Measurements from ENCODE around the gene DIS3L2. TPM values are rescaled to one million over a fixed set of nuclear protein-coding genes. Genes with fewer than 3 reads are reported as not detected.

DIS3L2 gene
- total RNA-seq, 6 donors from 2014 or later = 31.2 to 98.5 (median 50.3) TPM

DNA sequence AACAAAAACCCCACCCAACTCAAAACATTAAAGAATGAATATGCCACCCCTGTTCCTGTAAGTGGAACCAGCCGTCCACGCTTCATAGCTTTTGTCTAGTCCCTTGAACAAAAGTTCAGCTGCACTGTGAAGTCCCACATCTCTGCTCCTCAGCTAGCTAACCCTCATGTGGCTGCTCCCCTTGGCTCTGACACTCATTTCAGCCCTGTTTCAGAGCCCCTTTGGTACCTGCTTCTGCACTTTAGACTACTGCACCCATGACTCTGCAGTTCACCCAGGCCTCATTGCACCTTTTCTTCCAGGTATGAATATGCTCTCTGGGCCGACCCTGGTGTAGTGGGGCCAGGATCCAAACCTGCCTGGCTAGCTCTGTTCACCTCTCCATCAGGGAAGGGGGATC lies 155.3 kb downstream of the DIS3L2 start:
- TF ChIP-seq CTCF (IDR thresholded peaks at IDR 0.05) (no peak), POLR2AphosphoS5 (IDR thresholded peaks at IDR 0.05) (no peak), POLR2A (IDR thresholded peaks at IDR 0.05) (no peak), EP300 (IDR thresholded peaks at IDR 0.05) (no peak)
- Histone ChIP-seq H3K27me3 (no peaks in the 10 kb centered on the region), H3K4me1 (no peaks in the 10 kb centered on the region), H3K9me3 (no peaks in the 10 kb centered on the region), H3K36me3 (no peaks in the 10 kb centered on the region), H3K27ac (no peak overlapping the region), H3K4me3 (no peak overlapping the region)
- 62 to 97% methylated on average over 3 of the region's 3 CpGs for WGBS, 2 donors
- no peak for DNase-seq
- ATAC-seq (ENCODE audit: low FRiP score in 2 of 2) = no peak

DNA sequence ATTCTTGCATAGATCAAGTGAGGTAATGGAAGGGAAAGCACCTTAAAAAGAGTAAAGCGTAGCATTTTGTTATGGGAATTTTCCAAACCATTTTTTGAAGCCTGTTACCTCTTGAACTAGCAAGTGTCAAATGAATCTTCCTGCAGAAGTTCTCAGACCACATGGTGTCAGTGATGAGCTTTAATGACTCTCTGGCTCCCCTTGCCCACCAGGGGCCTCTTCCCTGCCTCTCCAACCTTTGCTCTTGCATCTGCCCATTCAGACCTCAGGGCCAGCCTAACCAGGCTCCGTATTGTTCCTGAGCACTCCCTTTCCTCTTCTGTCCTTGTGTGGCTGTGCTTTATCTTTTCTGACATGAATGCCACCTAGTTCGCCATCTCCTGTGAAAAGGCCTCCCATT lies 155.9 kb downstream of the DIS3L2 start:
- ATAC-seq (ENCODE audit: low FRiP score in 2 of 2) (no peak), DNase-seq (no peak)
- TF ChIP-seq POLR2A (IDR thresholded peaks at IDR 0.05) = no peak
- no peak for TF ChIP-seq EP300 (IDR thresholded peaks at IDR 0.05)
- TF ChIP-seq POLR2AphosphoS5 (IDR thresholded peaks at IDR 0.05) = no peak
- no peak for TF ChIP-seq CTCF (IDR thresholded peaks at IDR 0.05)
- no peaks in the 10 kb centered on the region for H3K4me1 ChIP-seq
- H3K4me3 ChIP-seq = no peak overlapping the region
- H3K27me3 ChIP-seq = no peaks in the 10 kb centered on the region
- H3K27ac ChIP-seq = no peak overlapping the region
- 91 to 94% methylated on average over 3 of the region's 3 CpGs for whole genome bisulfite sequencing, 2 donors
- no peaks in the 10 kb centered on the region for H3K9me3 ChIP-seq
- H3K36me3 ChIP-seq = no peaks in the 10 kb centered on the region

- Histone ChIP-seq H3K9me3 (no peaks in the 10 kb centered on the region), H3K4me1 (no peaks in the 10 kb centered on the region), H3K27me3 (no peaks in the 10 kb centered on the region), H3K27ac (no peak overlapping the region), H3K36me3 (no peaks in the 10 kb centered on the region), H3K4me3 (no peak overlapping the region)
- DNase-seq (no peak), ATAC-seq (ENCODE audit: low FRiP score in 2 of 2) (no peak)
- TF ChIP-seq POLR2AphosphoS5 (IDR thresholded peaks at IDR 0.05) (no peak), POLR2A (IDR thresholded peaks at IDR 0.05) (no peak)
These were observed 159.4 kb downstream of the DIS3L2 start for GRCh38 chr2:232120911-232121310.

GRCh38 chr2:232124309-232124708 lies 162.8 kb downstream of the DIS3L2 start:
- Histone ChIP-seq H3K9me3 (no peaks in the 10 kb centered on the region), H3K27me3 (no peaks in the 10 kb centered on the region), H3K4me1 (no peaks in the 10 kb centered on the region), H3K27ac (no peak overlapping the region), H3K36me3 (peaks cover 0 to 3% (median 0%) of the 10 kb centered on the region in 4 donors), H3K4me3 (no peak overlapping the region)
- no peak for DNase-seq
- TF ChIP-seq POLR2AphosphoS5 (IDR thresholded peaks at IDR 0.05) (no peak), EP300 (IDR thresholded peaks at IDR 0.05) (no peak), CTCF (IDR thresholded peaks at IDR 0.05) (no peak), POLR2A (IDR thresholded peaks at IDR 0.05) (no peak)
- 90 to 95% methylated on average over 1 of the region's 1 CpG for WGBS, 2 donors
- ATAC-seq (ENCODE audit: low FRiP score in 2 of 2) = no peak

DNA sequence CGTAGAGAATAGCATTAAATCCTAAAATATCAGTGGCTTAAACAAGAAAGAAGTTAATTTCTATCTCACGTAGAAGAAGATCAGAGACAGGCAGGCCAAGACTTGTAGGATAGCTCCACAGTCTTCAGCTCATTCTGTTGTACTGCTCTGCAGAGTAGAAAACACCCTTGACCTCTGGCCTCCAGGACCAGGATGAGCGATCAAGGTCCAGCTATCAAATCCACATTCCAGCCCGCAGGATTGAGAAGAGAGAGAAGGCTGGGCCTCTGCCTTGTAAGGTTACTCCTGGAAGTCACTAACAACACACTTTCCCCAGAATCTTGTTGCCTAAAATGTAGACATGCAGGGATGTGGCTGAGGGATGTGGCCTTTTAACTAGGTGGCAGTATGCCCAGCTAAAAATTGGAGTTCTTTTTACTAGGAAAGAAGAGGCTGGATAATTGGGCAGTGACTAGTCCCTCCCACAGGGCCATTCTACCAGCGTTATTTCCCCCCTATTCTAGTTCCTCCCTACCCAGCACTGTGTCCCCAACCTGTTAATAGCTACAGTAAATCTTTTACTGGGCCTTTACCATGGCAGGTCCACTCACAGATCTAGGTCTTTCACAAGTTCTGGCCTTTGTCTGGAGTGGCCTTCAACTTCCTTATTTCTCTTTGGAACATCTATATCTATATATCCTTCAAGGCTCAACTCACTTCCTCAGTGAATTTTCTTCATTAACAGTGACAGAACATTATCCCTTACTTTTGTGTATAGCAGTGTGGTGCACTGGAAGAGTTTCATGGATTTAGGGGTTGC lies 165.0 kb downstream of the DIS3L2 start:
- WGBS, 2 donors = 84 to 85% methylated on average over 4 to 5 of the region's 5 CpGs
- Histone ChIP-seq H3K27ac (no peak overlapping the region), H3K4me3 (no peak overlapping the region), H3K4me1 (no peaks in the 10 kb centered on the region), H3K9me3 (no peaks in the 10 kb centered on the region), H3K36me3 (peaks cover 0 to 14% (median 4%) of the 10 kb centered on the region in 4 donors), H3K27me3 (no peaks in the 10 kb centered on the region)
- no peak for TF ChIP-seq POLR2AphosphoS5 (IDR thresholded peaks at IDR 0.05)
- no peak for TF ChIP-seq EP300 (IDR thresholded peaks at IDR 0.05)
- TF ChIP-seq POLR2A (IDR thresholded peaks at IDR 0.05) = no peak
- no peak for TF ChIP-seq CTCF (IDR thresholded peaks at IDR 0.05)
- ATAC-seq (ENCODE audit: low FRiP score in 2 of 2) (peak in 1 of 2 donors; percentile 41), DNase-seq (no peak)
